DMS53 treated with DMSO at 0.1 percent for 48 hours (cell line): ENCODE measurements around the gene TSPAN33.
"Not testable (repeated sequence)": the region's sequence is repeated elsewhere in the genome, so short reads cannot be mapped to it uniquely, and the experiment has no call there.

Experiments
- DNase-seq: peaks from one replicate; lab custom pipeline; 2025; ENCODE audit not compliant: unreplicated experiment; lab: John Stamatoyannopoulos, UW

Gene TSPAN33

GRCh38 chr7:129205987-129206785 is 61.7 kb downstream of the TSPAN33 start:
- no peak for DNase-seq

GRCh38 chr7:129208667-129209066 is 64.2 kb downstream of the TSPAN33 start:
- no peak for DNase-seq

GRCh38 chr7:129209067-129209926 is 64.8 kb downstream of the TSPAN33 start:
- DNase-seq: no peak

GRCh38 chr7:129210256-129210988 is 65.9 kb downstream of the TSPAN33 start:
- DNase-seq: peak; percentile 43

- DNase-seq: no peak
Observed at GRCh38 chr7:129210989-129211312, 66.4 kb downstream of the TSPAN33 start.

GRCh38 chr7:129212126-129212525 is 67.6 kb downstream of the TSPAN33 start:
- no peak for DNase-seq

- no peak for DNase-seq
Observed at GRCh38 chr7:129212596-129212995, 68.1 kb downstream of the TSPAN33 start.

- no peak for DNase-seq
Observed at GRCh38 chr7:129213828-129214227, 69.3 kb downstream of the TSPAN33 start.

GRCh38 chr7:129215691-129216090 is 71.2 kb downstream of the TSPAN33 start:
- DNase-seq: not testable (repeated sequence)

GRCh38 chr7:129216101-129216715 is 71.7 kb downstream of the TSPAN33 start:
- DNase-seq: not testable (repeated sequence)

- not testable (repeated sequence) for DNase-seq
Observed at GRCh38 chr7:129216821-129217416, 72.4 kb downstream of the TSPAN33 start.

GRCh38 chr7:129218514-129219062 is 74.1 kb downstream of the TSPAN33 start:
- peak; percentile 92 for DNase-seq

GRCh38 chr7:129219166-129219565 is 74.7 kb downstream of the TSPAN33 start:
- DNase-seq: not testable (repeated sequence)
